GM23338 (cell line): Measurements from ENCODE around the gene SLC25A36. TPM values are rescaled to one million over a fixed set of nuclear protein-coding genes. Genes with fewer than 3 reads are reported as not detected.

ENCODE experiments used
- EZH2phosphoT487 ChIP-seq: fragments of 200-600 bp; sonication (generic); IDR thresholded peaks from one replicate; pipeline ENCODE4 v1.8.1; 2018; ENCODE audit warnings: antibody characterized with exemption; ENCODE audit not compliant: unreplicated experiment
- JUNB ChIP-seq: IDR thresholded peaks from one replicate; pipeline ENCODE4 v1.6.1; 2016; ENCODE audit warnings: antibody characterized with exemption; ENCODE audit not compliant: unreplicated experiment
- NANOG ChIP-seq: IDR thresholded peaks from 2 replicates; pipeline ENCODE4 v1.6.1; 2016; ENCODE audit warnings: antibody characterized with exemption, borderline replicate concordance
- POLR2AphosphoS5 ChIP-seq: IDR thresholded peaks from 2 replicates; pipeline ENCODE4 v1.6.1; 2016; ENCODE audit warnings: antibody characterized with exemption, low read depth
- STAT1 ChIP-seq: IDR thresholded peaks from one replicate; pipeline ENCODE4 v1.6.1; 2016; ENCODE audit warnings: antibody characterized with exemption; ENCODE audit not compliant: unreplicated experiment
- ZNF114 ChIP-seq: fragments of 250-450 bp; sonication (Bioruptor Pico); IDR thresholded peaks from 2 replicates; pipeline ENCODE4 v1.5.0; 2020; ENCODE audit warnings: mild to moderate bottlenecking, moderate library complexity
- ZNF331 ChIP-seq: fragments of 250-450 bp; sonication (Bioruptor Pico); IDR thresholded peaks from 2 replicates; pipeline ENCODE4 v1.5.0; 2020; ENCODE audit warnings: low read depth, mild to moderate bottlenecking, moderate library complexity
- polyA plus RNA-seq: library from polyadenylated mRNA; unstranded; fragments of >200 nt; fragmentation: Nextera tagmentation; extraction: Ambion mirVana; gene quantifications from 2 replicates; pipeline ENCODE4 v1.2.1, GENCODE V29; 2016
- total RNA-seq: library from RNA; depleted of rRNA; stranded (reverse); fragments of >200 nt; shearing (Covaris generic); gene quantifications from 2 replicates; pipeline ENCODE4 v1.2.3, GENCODE V29; 2014
- TF ChIP-seq, protein P1 (sequence below): fragments of 250-450 bp; sonication (Bioruptor Pico); IDR thresholded peaks from 2 replicates; pipeline ENCODE4 v1.5.0; 2020; ENCODE audit warnings: mild to moderate bottlenecking, moderate library complexity
- TF ChIP-seq, protein P2 (sequence below): IDR thresholded peaks from one replicate; pipeline ENCODE4 v1.6.1; 2018; ENCODE audit warnings: antibody characterized with exemption; ENCODE audit not compliant: unreplicated experiment

Gene SLC25A36
- total and polyA plus RNA-seq, 2 experiments from 2014 or later = 113 to 123 TPM

DNA sequence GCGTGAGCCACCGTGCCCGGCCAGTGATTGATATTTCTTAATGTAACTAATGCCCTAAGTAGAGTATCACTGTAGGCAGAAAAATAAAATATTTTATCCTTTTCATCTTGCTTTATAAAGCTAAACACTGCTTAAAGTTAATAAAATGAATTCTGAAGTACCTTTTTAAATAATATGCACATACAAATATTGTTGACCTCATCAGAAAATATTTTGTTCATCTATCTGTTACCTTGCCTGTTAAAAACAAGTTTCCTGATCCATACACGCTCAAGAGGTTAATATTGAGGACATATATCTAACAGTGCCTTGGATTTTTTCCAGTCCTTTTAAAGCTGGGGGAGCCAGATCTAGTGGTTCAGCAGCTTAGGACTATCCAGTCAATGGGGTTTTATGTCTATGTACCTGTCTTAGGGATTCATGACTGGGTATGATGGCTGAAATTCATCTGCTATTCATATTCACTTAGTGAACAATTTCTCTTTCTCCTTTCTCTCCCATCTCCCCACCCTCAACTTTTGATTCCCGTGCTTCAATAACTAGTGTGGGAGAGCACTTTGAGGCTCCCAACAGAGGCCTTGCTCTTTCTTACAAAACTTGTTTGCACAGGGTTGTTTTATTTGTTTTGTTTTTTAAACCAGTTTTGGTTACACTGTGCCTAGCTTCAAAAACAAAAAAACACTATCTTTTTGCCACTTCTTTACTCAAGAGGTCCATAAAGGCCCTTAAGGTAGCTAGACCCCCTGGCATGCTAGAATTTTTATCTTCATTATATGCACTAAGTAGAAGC is 7.0 kb downstream of the SLC25A36 start (continued):
- TF ChIP-seq, protein P1, sequence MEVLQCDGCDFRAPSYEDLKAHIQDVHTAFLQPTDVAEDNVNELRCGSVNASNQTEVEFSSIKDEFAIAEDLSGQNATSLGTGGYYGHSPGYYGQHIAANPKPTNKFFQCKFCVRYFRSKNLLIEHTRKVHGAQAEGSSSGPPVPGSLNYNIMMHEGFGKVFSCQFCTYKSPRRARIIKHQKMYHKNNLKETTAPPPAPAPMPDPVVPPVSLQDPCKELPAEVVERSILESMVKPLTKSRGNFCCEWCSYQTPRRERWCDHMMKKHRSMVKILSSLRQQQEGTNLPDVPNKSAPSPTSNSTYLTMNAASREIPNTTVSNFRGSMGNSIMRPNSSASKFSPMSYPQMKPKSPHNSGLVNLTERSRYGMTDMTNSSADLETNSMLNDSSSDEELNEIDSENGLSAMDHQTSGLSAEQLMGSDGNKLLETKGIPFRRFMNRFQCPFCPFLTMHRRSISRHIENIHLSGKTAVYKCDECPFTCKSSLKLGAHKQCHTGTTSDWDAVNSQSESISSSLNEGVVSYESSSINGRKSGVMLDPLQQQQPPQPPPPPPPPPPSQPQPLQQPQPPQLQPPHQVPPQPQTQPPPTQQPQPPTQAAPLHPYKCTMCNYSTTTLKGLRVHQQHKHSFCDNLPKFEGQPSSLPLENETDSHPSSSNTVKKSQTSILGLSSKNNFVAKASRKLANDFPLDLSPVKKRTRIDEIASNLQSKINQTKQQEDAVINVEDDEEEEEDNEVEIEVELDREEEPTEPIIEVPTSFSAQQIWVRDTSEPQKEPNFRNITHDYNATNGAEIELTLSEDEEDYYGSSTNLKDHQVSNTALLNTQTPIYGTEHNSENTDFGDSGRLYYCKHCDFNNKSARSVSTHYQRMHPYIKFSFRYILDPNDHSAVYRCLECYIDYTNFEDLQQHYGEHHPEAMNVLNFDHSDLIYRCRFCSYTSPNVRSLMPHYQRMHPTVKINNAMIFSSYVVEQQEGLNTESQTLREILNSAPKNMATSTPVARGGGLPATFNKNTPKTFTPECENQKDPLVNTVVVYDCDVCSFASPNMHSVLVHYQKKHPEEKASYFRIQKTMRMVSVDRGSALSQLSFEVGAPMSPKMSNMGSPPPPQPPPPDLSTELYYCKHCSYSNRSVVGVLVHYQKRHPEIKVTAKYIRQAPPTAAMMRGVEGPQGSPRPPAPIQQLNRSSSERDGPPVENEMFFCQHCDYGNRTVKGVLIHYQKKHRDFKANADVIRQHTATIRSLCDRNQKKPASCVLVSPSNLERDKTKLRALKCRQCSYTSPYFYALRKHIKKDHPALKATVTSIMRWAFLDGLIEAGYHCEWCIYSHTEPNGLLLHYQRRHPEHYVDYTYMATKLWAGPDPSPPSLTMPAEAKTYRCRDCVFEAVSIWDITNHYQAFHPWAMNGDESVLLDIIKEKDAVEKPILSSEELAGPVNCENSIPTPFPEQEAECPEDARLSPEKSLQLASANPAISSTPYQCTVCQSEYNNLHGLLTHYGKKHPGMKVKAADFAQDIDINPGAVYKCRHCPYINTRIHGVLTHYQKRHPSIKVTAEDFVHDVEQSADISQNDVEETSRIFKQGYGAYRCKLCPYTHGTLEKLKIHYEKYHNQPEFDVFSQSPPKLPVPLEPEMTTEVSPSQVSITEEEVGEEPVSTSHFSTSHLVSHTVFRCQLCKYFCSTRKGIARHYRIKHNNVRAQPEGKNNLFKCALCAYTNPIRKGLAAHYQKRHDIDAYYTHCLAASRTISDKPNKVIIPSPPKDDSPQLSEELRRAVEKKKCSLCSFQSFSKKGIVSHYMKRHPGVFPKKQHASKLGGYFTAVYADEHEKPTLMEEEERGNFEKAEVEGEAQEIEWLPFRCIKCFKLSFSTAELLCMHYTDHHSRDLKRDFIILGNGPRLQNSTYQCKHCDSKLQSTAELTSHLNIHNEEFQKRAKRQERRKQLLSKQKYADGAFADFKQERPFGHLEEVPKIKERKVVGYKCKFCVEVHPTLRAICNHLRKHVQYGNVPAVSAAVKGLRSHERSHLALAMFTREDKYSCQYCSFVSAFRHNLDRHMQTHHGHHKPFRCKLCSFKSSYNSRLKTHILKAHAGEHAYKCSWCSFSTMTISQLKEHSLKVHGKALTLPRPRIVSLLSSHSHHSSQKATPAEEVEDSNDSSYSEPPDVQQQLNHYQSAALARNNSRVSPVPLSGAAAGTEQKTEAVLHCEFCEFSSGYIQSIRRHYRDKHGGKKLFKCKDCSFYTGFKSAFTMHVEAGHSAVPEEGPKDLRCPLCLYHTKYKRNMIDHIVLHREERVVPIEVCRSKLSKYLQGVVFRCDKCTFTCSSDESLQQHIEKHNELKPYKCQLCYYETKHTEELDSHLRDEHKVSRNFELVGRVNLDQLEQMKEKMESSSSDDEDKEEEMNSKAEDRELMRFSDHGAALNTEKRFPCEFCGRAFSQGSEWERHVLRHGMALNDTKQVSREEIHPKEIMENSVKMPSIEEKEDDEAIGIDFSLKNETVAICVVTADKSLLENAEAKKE (CRISPR knock-in tag) = no peak
- TF ChIP-seq JUNB (no peak), ZNF331 (CRISPR knock-in tag) (no peak), STAT1 (no peak), ZNF114 (CRISPR knock-in tag) (no peak), NANOG (no peak), POLR2AphosphoS5 (no peak), EZH2phosphoT487 (no peak)
- TF ChIP-seq, protein P2, sequence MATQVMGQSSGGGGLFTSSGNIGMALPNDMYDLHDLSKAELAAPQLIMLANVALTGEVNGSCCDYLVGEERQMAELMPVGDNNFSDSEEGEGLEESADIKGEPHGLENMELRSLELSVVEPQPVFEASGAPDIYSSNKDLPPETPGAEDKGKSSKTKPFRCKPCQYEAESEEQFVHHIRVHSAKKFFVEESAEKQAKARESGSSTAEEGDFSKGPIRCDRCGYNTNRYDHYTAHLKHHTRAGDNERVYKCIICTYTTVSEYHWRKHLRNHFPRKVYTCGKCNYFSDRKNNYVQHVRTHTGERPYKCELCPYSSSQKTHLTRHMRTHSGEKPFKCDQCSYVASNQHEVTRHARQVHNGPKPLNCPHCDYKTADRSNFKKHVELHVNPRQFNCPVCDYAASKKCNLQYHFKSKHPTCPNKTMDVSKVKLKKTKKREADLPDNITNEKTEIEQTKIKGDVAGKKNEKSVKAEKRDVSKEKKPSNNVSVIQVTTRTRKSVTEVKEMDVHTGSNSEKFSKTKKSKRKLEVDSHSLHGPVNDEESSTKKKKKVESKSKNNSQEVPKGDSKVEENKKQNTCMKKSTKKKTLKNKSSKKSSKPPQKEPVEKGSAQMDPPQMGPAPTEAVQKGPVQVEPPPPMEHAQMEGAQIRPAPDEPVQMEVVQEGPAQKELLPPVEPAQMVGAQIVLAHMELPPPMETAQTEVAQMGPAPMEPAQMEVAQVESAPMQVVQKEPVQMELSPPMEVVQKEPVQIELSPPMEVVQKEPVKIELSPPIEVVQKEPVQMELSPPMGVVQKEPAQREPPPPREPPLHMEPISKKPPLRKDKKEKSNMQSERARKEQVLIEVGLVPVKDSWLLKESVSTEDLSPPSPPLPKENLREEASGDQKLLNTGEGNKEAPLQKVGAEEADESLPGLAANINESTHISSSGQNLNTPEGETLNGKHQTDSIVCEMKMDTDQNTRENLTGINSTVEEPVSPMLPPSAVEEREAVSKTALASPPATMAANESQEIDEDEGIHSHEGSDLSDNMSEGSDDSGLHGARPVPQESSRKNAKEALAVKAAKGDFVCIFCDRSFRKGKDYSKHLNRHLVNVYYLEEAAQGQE = no peak
